DND-41 (cell line): Measurements from ENCODE around the gene TAS2R42.

Experiments
- EZH2 ChIP-seq: IDR thresholded peaks from 3 replicates; pipeline ENCODE4 v1.6.1; 2012; ENCODE audit warnings: borderline replicate concordance, low read depth, mild to moderate bottlenecking, moderate library complexity, low read length, inconsistent platforms; ENCODE audit not compliant: severe bottlenecking
- TF ChIP-seq, protein P1 (sequence below): IDR thresholded peaks from 2 replicates; pipeline ENCODE4 v1.5.1; 2012; ENCODE audit warnings: borderline replicate concordance, low read length, moderate library complexity, mild to moderate bottlenecking; ENCODE audit not compliant: poor library complexity, severe bottlenecking; ENCODE audit errors: extremely low read depth

DNA sequence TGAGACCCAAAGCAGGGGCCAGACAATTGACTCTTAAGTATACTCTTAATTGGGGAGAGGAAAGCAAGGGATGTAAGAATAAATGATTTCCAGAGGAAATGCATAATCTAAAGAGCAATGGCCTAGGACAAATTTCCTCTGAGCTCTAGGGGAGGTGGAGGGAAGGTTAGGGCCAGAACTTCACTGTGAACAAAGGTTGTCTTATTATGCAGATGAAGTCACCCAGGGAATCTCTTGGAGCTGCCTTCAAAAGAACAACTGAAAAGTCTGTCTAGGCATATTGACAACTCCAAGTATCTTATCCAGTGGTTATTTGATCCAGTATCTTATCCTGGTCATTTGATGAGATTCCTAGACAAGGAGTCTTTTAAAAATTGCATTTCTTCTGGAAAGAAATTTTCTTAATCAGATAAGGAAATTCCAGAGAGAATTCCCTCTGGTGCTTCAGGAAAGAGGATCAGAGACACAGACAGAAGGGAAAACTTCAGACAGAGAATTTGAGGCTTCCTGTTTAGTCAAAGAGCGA, 32.3 kb downstream of the TAS2R42 start:
- TF ChIP-seq, protein P1, sequence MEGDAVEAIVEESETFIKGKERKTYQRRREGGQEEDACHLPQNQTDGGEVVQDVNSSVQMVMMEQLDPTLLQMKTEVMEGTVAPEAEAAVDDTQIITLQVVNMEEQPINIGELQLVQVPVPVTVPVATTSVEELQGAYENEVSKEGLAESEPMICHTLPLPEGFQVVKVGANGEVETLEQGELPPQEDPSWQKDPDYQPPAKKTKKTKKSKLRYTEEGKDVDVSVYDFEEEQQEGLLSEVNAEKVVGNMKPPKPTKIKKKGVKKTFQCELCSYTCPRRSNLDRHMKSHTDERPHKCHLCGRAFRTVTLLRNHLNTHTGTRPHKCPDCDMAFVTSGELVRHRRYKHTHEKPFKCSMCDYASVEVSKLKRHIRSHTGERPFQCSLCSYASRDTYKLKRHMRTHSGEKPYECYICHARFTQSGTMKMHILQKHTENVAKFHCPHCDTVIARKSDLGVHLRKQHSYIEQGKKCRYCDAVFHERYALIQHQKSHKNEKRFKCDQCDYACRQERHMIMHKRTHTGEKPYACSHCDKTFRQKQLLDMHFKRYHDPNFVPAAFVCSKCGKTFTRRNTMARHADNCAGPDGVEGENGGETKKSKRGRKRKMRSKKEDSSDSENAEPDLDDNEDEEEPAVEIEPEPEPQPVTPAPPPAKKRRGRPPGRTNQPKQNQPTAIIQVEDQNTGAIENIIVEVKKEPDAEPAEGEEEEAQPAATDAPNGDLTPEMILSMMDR: no peak
- TF ChIP-seq EZH2: no peak
